ENCODE data around the gene GNG13.

- no peak for TF ChIP-seq CTCF (conservative IDR thresholded peaks at IDR 0.05; ENCODE audit: low read depth in 2 of 2)
- no peak for TF ChIP-seq STAT1 (IDR thresholded peaks at IDR 0.05; ENCODE audit: unreplicated experiment)
- no peak for TF ChIP-seq POLR2AphosphoS5 (IDR thresholded peaks at IDR 0.05; ENCODE audit: low read depth)
- no peak for TF ChIP-seq EZH2 (IDR thresholded peaks at IDR 0.05; ENCODE audit: low read depth, unreplicated experiment)
- no peak for TF ChIP-seq ZNF462 (CRISPR knock-in tag; IDR thresholded peaks at IDR 0.05)
- TF ChIP-seq REST (IDR thresholded peaks at IDR 0.05; ENCODE audit: unreplicated experiment) = no peak
- TF ChIP-seq EZH2phosphoT487 (IDR thresholded peaks at IDR 0.05; ENCODE audit: unreplicated experiment) = no peak
- no peak for TF ChIP-seq JUNB (IDR thresholded peaks at IDR 0.05; ENCODE audit: unreplicated experiment)
- TF ChIP-seq ETS1 (IDR thresholded peaks at IDR 0.05) = no peak
- no peak for TF ChIP-seq CREB1 (CRISPR knock-in tag; IDR thresholded peaks at IDR 0.05; ENCODE audit: low read depth)
- TF ChIP-seq NANOG (IDR thresholded peaks at IDR 0.05; ENCODE audit: borderline replicate concordance) = no peak
These were observed 35.1 kb downstream of the GNG13 start for GRCh38 chr16:765488-765865.
